Measurements from ENCODE around the gene PCYT1B.
A peak's percentile ranks its signal among the peaks of the same experiment; 100 is the strongest.

Gene PCYT1B

GRCh38 chrX:24647257-24648058 is at the start of gene PCYT1B:
TSS of gene PCYT1B (minus strand) at chrX:24647347. CDS start at chrX:24647105, 242 bp downstream.
- Histone ChIP-seq H3K9ac (ENCODE audit: low read length) (no peak within 1 kb of the TSS), H3K9me3 (ENCODE audit: control insufficient read depth, low read length) (no peaks in the 10 kb centered on the region), H3K36me3 (ENCODE audit: control insufficient read depth, insufficient read depth, low read length, severe bottlenecking) (no peaks in the 10 kb centered on the region), H3K27me3 (replicated peaks; ENCODE audit: control insufficient read depth, insufficient read depth, low read length) (peaks cover 42% of the 10 kb centered on the region), H3K4me3 (ENCODE audit: low read length) (peak within 1 kb of the TSS; percentile 66), H3K4me1 (ENCODE audit: control insufficient read depth, insufficient read depth, low read length) (no peaks in the 10 kb centered on the region)
- peak; percentile 86 for DNase-seq (ENCODE audit: low read depth)

- Histone ChIP-seq H3K27me3 (replicated peaks; ENCODE audit: control insufficient read depth, insufficient read depth, low read length) (no peaks in the 10 kb centered on the region), H3K9me3 (ENCODE audit: control insufficient read depth, low read length) (no peaks in the 10 kb centered on the region), H3K4me1 (ENCODE audit: control insufficient read depth, insufficient read depth, low read length) (no peaks in the 10 kb centered on the region), H3K4me3 (ENCODE audit: low read length) (no peak overlapping the region), H3K9ac (ENCODE audit: low read length) (no peak overlapping the region), H3K36me3 (ENCODE audit: control insufficient read depth, insufficient read depth, low read length, severe bottlenecking) (no peaks in the 10 kb centered on the region)
- no peak for DNase-seq (ENCODE audit: low read depth)
Observed at GRCh38 chrX:24696294-24696693, 49.1 kb upstream of the PCYT1B start.

DNA sequence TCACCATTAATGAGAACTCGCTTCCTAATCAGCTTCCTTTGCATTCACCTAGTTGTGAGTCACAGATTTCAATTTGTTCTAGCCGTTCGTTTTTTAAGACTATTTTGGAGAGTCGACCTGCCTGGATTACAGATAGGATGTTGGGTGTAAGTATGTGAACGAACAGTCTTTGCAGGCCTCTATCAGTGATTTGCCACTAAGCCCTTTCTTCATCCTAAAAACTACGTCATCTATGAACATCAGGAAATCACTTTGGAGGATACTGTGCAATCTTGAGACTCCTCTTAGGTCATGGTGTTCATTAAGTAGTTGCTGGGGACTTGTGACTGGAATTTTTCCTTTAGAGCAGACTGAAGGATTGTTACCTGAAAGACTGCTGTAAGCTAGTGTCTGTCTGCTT is 47.7 kb upstream of the PCYT1B start:
- DNase-seq (ENCODE audit: low read depth): no peak
- H3K9me3 ChIP-seq (ENCODE audit: control insufficient read depth, low read length): no peaks in the 10 kb centered on the region
- H3K27me3 ChIP-seq (replicated peaks; ENCODE audit: control insufficient read depth, insufficient read depth, low read length): no peaks in the 10 kb centered on the region
- H3K4me3 ChIP-seq (ENCODE audit: low read length): peak overlapping the region; percentile 77
- H3K9ac ChIP-seq (ENCODE audit: low read length): peak overlapping the region; percentile 78
- no peaks in the 10 kb centered on the region for H3K4me1 ChIP-seq (ENCODE audit: control insufficient read depth, insufficient read depth, low read length)
- no peaks in the 10 kb centered on the region for H3K36me3 ChIP-seq (ENCODE audit: control insufficient read depth, insufficient read depth, low read length, severe bottlenecking)

DNA sequence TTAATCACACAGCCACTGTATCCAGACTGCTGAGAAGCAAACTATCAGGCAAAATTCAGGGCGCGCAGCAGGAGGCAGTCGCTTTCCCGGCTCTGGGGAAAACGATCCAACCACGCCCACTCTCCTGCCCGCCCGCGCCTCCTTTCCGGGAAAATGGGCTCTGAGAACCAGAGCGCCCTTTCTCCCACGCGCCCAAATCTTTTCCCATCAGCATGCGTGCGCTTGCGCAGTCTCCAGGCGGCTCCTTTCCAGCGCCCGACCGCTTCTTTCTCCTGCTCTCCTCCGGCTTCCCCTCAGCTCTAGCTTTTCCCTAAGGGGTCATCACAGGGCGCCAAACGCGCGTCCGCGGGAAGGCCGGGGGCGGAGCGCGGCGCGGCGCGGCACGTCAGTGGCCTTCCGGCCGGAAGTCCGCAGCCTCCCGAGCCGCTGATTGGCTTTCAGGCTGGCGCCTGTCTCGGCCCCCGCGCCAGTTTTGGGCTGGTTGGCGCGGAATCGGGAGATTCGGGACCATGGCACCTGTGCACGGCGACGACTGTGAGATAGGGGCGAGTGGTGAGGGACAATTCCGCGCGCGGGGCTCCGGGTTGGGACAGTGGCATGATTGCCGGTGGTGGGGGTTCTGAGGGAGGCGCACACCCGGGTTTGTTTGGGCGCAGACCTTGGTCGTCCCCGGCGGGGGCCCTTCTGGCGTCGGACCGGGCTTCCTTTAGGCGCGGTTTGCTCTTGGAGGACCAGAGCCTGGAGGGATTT is 46.5 kb upstream of the PCYT1B start, which contains the start of gene POLA1:
Gene POLA1, plus strand, starts transcription at position 466 of the 750 bp plus-strand sequence. Its CDS starts 44 bp downstream, at position 510.
- peak; percentile 94 for DNase-seq (ENCODE audit: low read depth)
- no peaks in the 10 kb centered on the region for H3K27me3 ChIP-seq (replicated peaks; ENCODE audit: control insufficient read depth, insufficient read depth, low read length)
- H3K9me3 ChIP-seq (ENCODE audit: control insufficient read depth, low read length): no peaks in the 10 kb centered on the region
- no peaks in the 10 kb centered on the region for H3K36me3 ChIP-seq (ENCODE audit: control insufficient read depth, insufficient read depth, low read length, severe bottlenecking)
- peak within 1 kb of the TSS; percentile 78 for H3K9ac ChIP-seq (ENCODE audit: low read length)
- H3K4me1 ChIP-seq (ENCODE audit: control insufficient read depth, insufficient read depth, low read length): no peaks in the 10 kb centered on the region
- H3K4me3 ChIP-seq (ENCODE audit: low read length): peak within 1 kb of the TSS; percentile 77

- Histone ChIP-seq H3K4me1 (ENCODE audit: control insufficient read depth, insufficient read depth, low read length) (no peaks in the 10 kb centered on the region), H3K9me3 (ENCODE audit: control insufficient read depth, low read length) (no peaks in the 10 kb centered on the region), H3K4me3 (ENCODE audit: low read length) (no peak overlapping the region), H3K9ac (ENCODE audit: low read length) (no peak overlapping the region), H3K27me3 (replicated peaks; ENCODE audit: control insufficient read depth, insufficient read depth, low read length) (no peaks in the 10 kb centered on the region), H3K36me3 (ENCODE audit: control insufficient read depth, insufficient read depth, low read length, severe bottlenecking) (no peaks in the 10 kb centered on the region)
- DNase-seq (ENCODE audit: low read depth): no peak
Observed at GRCh38 chrX:24692305-24692704, 45.2 kb upstream of the PCYT1B start.

DNA sequence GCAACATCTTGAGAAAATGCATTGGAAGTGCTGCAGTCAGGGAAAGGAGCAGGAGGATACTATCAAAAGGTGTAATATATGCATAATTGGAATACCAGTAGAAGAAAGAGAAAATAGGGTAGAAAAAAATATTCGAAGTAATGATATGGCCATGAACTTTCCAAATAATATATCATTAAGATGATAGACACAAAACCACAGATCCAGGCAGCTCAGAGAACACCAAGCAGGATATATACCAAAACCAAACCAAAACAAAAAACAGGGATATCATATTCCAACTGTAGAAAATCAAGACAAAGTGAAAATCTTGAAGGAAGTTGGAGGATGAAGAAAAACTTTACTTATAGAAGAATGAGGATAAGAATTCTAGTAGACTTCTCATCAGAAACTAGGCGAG is 36.9 kb upstream of the PCYT1B start:
- Histone ChIP-seq H3K27me3 (replicated peaks; ENCODE audit: control insufficient read depth, insufficient read depth, low read length) (peaks cover 15% of the 10 kb centered on the region), H3K4me3 (ENCODE audit: low read length) (no peak overlapping the region), H3K9ac (ENCODE audit: low read length) (no peak overlapping the region), H3K36me3 (ENCODE audit: control insufficient read depth, insufficient read depth, low read length, severe bottlenecking) (no peaks in the 10 kb centered on the region), H3K9me3 (ENCODE audit: control insufficient read depth, low read length) (peaks cover 10% of the 10 kb centered on the region), H3K4me1 (ENCODE audit: control insufficient read depth, insufficient read depth, low read length) (no peaks in the 10 kb centered on the region)
- DNase-seq (ENCODE audit: low read depth): no peak

DNA sequence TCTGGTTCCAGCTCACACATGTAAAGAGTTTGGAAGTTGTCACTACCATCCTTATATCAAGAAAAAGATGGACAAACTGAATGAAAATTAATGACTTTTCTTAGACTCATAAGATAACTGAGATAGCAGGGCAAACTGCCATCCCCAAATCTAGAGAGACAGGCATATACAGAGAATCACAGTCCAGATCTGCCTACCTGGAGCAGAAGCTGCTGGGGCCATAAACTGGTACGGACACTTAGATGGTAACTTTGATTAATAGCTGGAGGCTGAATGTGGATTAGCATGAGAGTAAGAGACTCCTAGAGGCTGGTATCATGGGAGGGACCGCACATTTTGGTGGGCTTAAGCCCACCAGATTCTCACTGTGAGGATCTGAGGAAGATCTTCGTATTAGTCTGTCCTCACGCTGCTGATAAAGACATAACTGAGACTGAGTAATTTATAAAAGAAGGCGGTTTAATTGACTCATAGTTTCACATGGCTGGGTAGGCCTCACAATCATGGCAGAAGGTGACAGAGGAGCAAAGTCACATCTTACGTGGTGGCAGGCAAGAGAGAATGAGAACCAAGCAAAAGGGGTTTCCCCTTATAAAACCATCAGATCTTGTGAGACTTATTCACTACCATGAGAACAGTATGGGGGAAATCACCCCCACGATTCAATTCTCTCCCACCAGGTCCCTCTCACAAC is 35.7 kb upstream of the PCYT1B start:
- H3K36me3 ChIP-seq (ENCODE audit: control insufficient read depth, insufficient read depth, low read length, severe bottlenecking): no peaks in the 10 kb centered on the region
- no peaks in the 10 kb centered on the region for H3K4me1 ChIP-seq (ENCODE audit: control insufficient read depth, insufficient read depth, low read length)
- no peak overlapping the region for H3K9ac ChIP-seq (ENCODE audit: low read length)
- H3K9me3 ChIP-seq (ENCODE audit: control insufficient read depth, low read length): peaks cover 10% of the 10 kb centered on the region
- H3K27me3 ChIP-seq (replicated peaks; ENCODE audit: control insufficient read depth, insufficient read depth, low read length): peaks cover 15% of the 10 kb centered on the region
- no peak for DNase-seq (ENCODE audit: low read depth)
- no peak overlapping the region for H3K4me3 ChIP-seq (ENCODE audit: low read length)

DNA sequence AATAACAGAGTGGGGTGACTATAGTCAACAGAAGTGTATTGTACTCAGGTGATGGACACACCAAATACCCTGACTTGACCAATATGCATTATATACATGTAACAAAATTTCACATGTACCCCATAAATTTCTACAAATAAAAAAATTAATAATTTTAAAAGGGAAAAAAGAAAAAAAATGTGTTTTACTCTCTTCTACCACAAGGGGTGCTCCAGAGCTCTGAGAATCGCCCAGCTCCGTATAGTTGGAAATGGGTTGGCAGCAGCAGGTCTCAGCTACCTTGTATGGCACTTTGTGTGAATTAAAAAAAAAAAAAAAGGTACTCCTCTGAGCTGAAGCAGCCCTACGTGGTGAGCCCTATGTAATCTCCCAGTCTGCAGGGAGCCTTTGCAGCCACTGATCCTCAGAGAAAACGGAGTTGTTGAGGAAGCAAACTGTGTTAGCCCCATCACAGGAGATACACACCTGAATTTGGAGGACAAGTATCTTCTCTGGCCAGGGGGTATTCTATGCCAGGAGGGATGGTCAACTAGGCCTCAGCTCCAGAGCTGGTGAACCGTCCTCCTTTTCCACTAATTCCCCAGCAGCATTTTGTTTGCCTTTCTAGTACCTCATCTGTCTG is 29.4 kb upstream of the PCYT1B start:
- DNase-seq (ENCODE audit: low read depth): peak; percentile 61
- Histone ChIP-seq H3K9ac (ENCODE audit: low read length) (no peak overlapping the region), H3K36me3 (ENCODE audit: control insufficient read depth, insufficient read depth, low read length, severe bottlenecking) (no peaks in the 10 kb centered on the region), H3K4me3 (ENCODE audit: low read length) (no peak overlapping the region), H3K4me1 (ENCODE audit: control insufficient read depth, insufficient read depth, low read length) (no peaks in the 10 kb centered on the region), H3K27me3 (replicated peaks; ENCODE audit: control insufficient read depth, insufficient read depth, low read length) (peaks cover 18% of the 10 kb centered on the region), H3K9me3 (ENCODE audit: control insufficient read depth, low read length) (no peaks in the 10 kb centered on the region)

DNA sequence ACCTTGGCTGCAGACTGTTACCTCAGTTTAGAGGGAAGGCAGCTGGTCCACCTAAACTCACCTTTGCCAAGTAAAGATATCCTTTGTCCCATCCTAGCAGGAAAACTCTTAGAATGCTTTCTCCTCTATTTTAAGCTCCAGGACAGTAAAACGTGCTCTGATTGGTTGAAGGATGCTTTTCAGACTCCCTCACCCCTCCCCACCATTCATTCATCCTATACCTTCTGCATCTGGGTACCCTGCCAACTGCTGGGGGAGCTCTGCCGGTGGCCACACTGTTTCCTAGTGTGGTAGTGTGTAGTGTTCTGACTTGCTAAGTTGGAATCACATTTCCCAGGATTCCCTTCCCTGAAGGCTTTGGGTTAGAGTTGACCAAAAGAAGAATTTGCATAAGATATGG is 26.3 kb upstream of the PCYT1B start:
- Histone ChIP-seq H3K27me3 (replicated peaks; ENCODE audit: control insufficient read depth, insufficient read depth, low read length) (peaks cover 17% of the 10 kb centered on the region), H3K9ac (ENCODE audit: low read length) (no peak overlapping the region), H3K9me3 (ENCODE audit: control insufficient read depth, low read length) (no peaks in the 10 kb centered on the region), H3K4me1 (ENCODE audit: control insufficient read depth, insufficient read depth, low read length) (no peaks in the 10 kb centered on the region), H3K36me3 (ENCODE audit: control insufficient read depth, insufficient read depth, low read length, severe bottlenecking) (no peaks in the 10 kb centered on the region), H3K4me3 (ENCODE audit: low read length) (no peak overlapping the region)
- no peak for DNase-seq (ENCODE audit: low read depth)

- H3K9ac ChIP-seq (ENCODE audit: low read length): no peak overlapping the region
- H3K9me3 ChIP-seq (ENCODE audit: control insufficient read depth, low read length): no peaks in the 10 kb centered on the region
- H3K4me1 ChIP-seq (ENCODE audit: control insufficient read depth, insufficient read depth, low read length): no peaks in the 10 kb centered on the region
- DNase-seq (ENCODE audit: low read depth): no peak
- peaks cover 23% of the 10 kb centered on the region for H3K27me3 ChIP-seq (replicated peaks; ENCODE audit: control insufficient read depth, insufficient read depth, low read length)
- no peak overlapping the region for H3K4me3 ChIP-seq (ENCODE audit: low read length)
- H3K36me3 ChIP-seq (ENCODE audit: control insufficient read depth, insufficient read depth, low read length, severe bottlenecking): no peaks in the 10 kb centered on the region
Observed at GRCh38 chrX:24672701-24673190, 25.6 kb upstream of the PCYT1B start.
